Measurements from ENCODE around the gene PRKAB2.

Gene PRKAB2, protein sequence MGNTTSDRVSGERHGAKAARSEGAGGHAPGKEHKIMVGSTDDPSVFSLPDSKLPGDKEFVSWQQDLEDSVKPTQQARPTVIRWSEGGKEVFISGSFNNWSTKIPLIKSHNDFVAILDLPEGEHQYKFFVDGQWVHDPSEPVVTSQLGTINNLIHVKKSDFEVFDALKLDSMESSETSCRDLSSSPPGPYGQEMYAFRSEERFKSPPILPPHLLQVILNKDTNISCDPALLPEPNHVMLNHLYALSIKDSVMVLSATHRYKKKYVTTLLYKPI

DNA sequence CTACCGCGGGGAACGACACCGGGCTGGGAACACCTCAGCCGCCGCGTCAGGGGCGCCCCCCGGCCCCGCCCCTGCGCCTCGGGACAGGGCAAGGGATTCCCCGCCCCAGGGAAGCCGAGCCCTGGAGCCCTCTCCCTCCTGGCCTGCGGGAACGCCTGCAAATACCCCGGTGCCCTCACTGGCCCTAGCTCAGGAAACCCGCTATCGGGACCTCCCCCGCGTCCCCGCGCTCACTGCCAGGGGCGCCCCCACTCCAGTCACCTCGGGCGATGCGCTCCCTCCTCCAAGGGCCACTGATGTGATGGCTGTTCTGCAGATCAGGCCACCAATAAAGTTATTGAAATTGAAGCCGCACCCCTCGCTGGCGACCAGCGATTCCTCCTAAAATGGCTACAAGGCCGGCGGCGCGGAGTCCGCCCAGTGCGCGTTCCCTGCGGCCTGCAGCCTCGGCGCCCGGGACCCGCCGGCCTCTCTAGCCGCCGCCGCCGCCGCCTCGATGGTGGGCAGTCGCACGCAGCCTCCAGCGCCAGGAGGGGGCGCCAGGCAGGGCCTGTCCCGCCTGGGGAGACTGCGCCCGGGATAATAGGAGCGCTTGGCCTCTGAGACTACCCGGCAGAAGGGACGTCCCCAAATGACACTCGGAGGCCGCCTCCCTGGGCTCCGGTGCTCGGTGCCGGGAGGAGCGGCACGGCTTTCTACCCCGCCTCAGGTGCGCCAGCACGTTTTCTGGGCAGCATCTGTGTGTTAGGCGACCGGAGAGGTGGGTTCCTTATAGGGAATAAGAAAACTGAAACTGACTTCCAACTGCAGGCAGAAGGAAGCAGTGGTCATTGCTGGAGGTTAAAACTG, at the start of gene PRKAB2:
PRKAB2 (minus strand) TSS at position 303 of the 849 bp plus-strand sequence. CDS start 326 bp downstream, outside the sequence.
- Histone ChIP-seq H3K9ac (ENCODE audit: low read length) (peak within 1 kb of the TSS; percentile 85), H3K36me3 (ENCODE audit: insufficient read depth, low read length) (peaks cover 12% of the 10 kb centered on the region; the same call in 1 of the 2 replicates), H2AFZ (ENCODE audit: low read length) (peak within 1 kb of the TSS; percentile 12), H3K9me2 (ENCODE audit: low read depth, low read length) (no peaks in the 10 kb centered on the region), H3F3A (ENCODE audit: insufficient read depth, low read length) (no peaks in the 10 kb centered on the region), H3K4me3 (ENCODE audit: low read depth, low read length, poor library complexity, severe bottlenecking) (peak within 1 kb of the TSS; percentile 94), H3K79me2 (ENCODE audit: insufficient read depth, low read length) (peaks cover 20% of the 10 kb centered on the region), H3K9me3 (ENCODE audit: low read length) (no peaks in the 10 kb centered on the region), H4K20me1 (ENCODE audit: insufficient read depth, low read length) (no peaks in the 10 kb centered on the region), H3K27me3 (ENCODE audit: insufficient read depth, low read length) (no peaks in the 10 kb centered on the region), H3K27ac (ENCODE audit: low read depth, low read length, poor library complexity, severe bottlenecking) (peak within 1 kb of the TSS; percentile 46), H3K4me1 (ENCODE audit: insufficient read depth, low read length, severe bottlenecking) (peaks cover 33% of the 10 kb centered on the region), H3K4me2 (ENCODE audit: low read length) (peak within 1 kb of the TSS; percentile 94)
- TF ChIP-seq EZH2 (IDR thresholded peaks at IDR 0.05; ENCODE audit: borderline replicate concordance, low read length): no peak
- TF ChIP-seq CTCF (IDR thresholded peaks at IDR 0.05; ENCODE audit: low read length): peak; percentile 87

- Histone ChIP-seq H3K4me3 (ENCODE audit: low read depth, low read length, poor library complexity, severe bottlenecking) (no peak overlapping the region), H3K4me2 (ENCODE audit: low read length) (no peak overlapping the region)
Observed at GRCh38 chr1:147218606-147219005, 46.3 kb upstream of the PRKAB2 start.

DNA sequence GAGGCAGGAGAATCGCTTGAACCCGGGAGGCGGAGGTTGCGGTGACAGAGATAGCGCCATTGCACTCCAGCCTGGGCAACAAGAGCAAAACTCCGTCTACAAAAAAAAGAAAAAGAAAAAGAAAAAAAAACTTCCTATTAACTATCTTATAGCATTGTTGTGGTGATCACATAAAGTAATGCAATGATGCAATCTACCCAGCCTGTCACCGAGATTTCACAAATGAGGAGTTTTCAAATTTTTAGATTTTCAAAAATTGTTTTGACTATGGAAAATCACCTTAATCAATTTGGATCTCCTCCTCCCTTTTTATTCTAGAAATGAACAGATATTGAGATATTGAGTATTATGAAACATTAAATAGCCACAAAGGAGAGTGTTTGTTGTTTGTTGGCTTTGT, 44.9 kb upstream of the PRKAB2 start:
- Histone ChIP-seq H3K4me2 (ENCODE audit: low read length) (no peak overlapping the region), H3K9me3 (ENCODE audit: low read length) (no peaks in the 10 kb centered on the region), H3K79me2 (ENCODE audit: insufficient read depth, low read length) (no peaks in the 10 kb centered on the region), H4K20me1 (ENCODE audit: insufficient read depth, low read length) (no peaks in the 10 kb centered on the region), H3K27ac (ENCODE audit: low read depth, low read length, poor library complexity, severe bottlenecking) (no peak overlapping the region), H3K4me1 (ENCODE audit: insufficient read depth, low read length, severe bottlenecking) (no peaks in the 10 kb centered on the region), H3K4me3 (ENCODE audit: low read depth, low read length, poor library complexity, severe bottlenecking) (no peak overlapping the region), H3K9me2 (ENCODE audit: low read depth, low read length) (no peaks in the 10 kb centered on the region), H2AFZ (ENCODE audit: low read length) (no peak overlapping the region), H3K27me3 (ENCODE audit: insufficient read depth, low read length) (no peaks in the 10 kb centered on the region), H3K9ac (ENCODE audit: low read length) (no peak overlapping the region), H3K36me3 (ENCODE audit: insufficient read depth, low read length) (no peaks in the 10 kb centered on the region), H3F3A (ENCODE audit: insufficient read depth, low read length) (no peaks in the 10 kb centered on the region)
- TF ChIP-seq EZH2 (IDR thresholded peaks at IDR 0.05; ENCODE audit: borderline replicate concordance, low read length): no peak
- TF ChIP-seq CTCF (IDR thresholded peaks at IDR 0.05; ENCODE audit: low read length): no peak

More at GRCh38 chr1:147218606-147219005, 46.3 kb upstream of the PRKAB2 start:
- no peak overlapping the region for H3K27ac ChIP-seq (ENCODE audit: low read depth, low read length, poor library complexity, severe bottlenecking)
- H3K9ac ChIP-seq (ENCODE audit: low read length): no peak overlapping the region
- no peak overlapping the region for H2AFZ ChIP-seq (ENCODE audit: low read length)
- no peaks in the 10 kb centered on the region for H3K36me3 ChIP-seq (ENCODE audit: insufficient read depth, low read length)
- peaks cover 1% of the 10 kb centered on the region for H3K4me1 ChIP-seq (ENCODE audit: insufficient read depth, low read length, severe bottlenecking)
- H3F3A ChIP-seq (ENCODE audit: insufficient read depth, low read length): no peaks in the 10 kb centered on the region
- H3K79me2 ChIP-seq (ENCODE audit: insufficient read depth, low read length): no peaks in the 10 kb centered on the region
- H3K9me3 ChIP-seq (ENCODE audit: low read length): no peaks in the 10 kb centered on the region
- H4K20me1 ChIP-seq (ENCODE audit: insufficient read depth, low read length): no peaks in the 10 kb centered on the region
- no peaks in the 10 kb centered on the region for H3K9me2 ChIP-seq (ENCODE audit: low read depth, low read length)
- TF ChIP-seq EZH2 (IDR thresholded peaks at IDR 0.05; ENCODE audit: borderline replicate concordance, low read length) (no peak), CTCF (IDR thresholded peaks at IDR 0.05; ENCODE audit: low read length) (no peak)
- H3K27me3 ChIP-seq (ENCODE audit: insufficient read depth, low read length): no peaks in the 10 kb centered on the region

All from OCI-LY1 (cell line).